Measurements from ENCODE around the gene GYS1.

GYS1 gene

GRCh38 chr19:48963371-48964204, 29.5 kb downstream of the GYS1 start (continued):
- TF ChIP-seq HIC1 (tag by site-specific recombination; IDR thresholded peaks at IDR 0.05) (peak; percentile 90), ZNF19 (tag by site-specific recombination; IDR thresholded peaks at IDR 0.05; ENCODE audit: low read depth) (no peak), ZFP69B (tag by site-specific recombination; IDR thresholded peaks at IDR 0.05) (peak; percentile 97), SP3 (tag by site-specific recombination; IDR thresholded peaks at IDR 0.05) (peak; percentile 73), ZNF704 (tag by site-specific recombination; IDR thresholded peaks at IDR 0.05) (no peak), ZNF521 (tag by site-specific recombination; IDR thresholded peaks at IDR 0.05) (no peak), KLF7 (tag by site-specific recombination; IDR thresholded peaks at IDR 0.05; ENCODE audit: borderline replicate concordance) (no peak; the same call in 1 of the 2 replicates), ZNF132 (tag by site-specific recombination; IDR thresholded peaks at IDR 0.05; ENCODE audit: borderline replicate concordance) (no peak), ZNF311 (tag by site-specific recombination; IDR thresholded peaks at IDR 0.05; ENCODE audit: borderline replicate concordance) (no peak), ZNF555 (tag by site-specific recombination; conservative IDR thresholded peaks at IDR 0.05) (no peak), PRDM2 (tag by site-specific recombination; IDR thresholded peaks at IDR 0.05; ENCODE audit: borderline replicate concordance) (no peak), ZNF138 (tag by site-specific recombination; IDR thresholded peaks at IDR 0.05; ENCODE audit: borderline replicate concordance) (no peak), TCF7L2 (IDR thresholded peaks at IDR 0.05; ENCODE audit: borderline replicate concordance, low read depth, low read length) (no peak), ZNF114 (tag by site-specific recombination; IDR thresholded peaks at IDR 0.05) (no peak), ZBTB48 (tag by site-specific recombination; IDR thresholded peaks at IDR 0.05) (peak; percentile 69; the same call in 1 of the 2 replicates), ZNF157 (tag by site-specific recombination; IDR thresholded peaks at IDR 0.05) (no peak), ZBTB7A (tag by site-specific recombination; IDR thresholded peaks at IDR 0.05; ENCODE audit: low read depth) (peak; percentile 95), ZNF664 (tag by site-specific recombination; IDR thresholded peaks at IDR 0.05) (0 out of 2 replicates have a peak, but pooled peaks have one; percentile 31), ZNF223 (tag by site-specific recombination; IDR thresholded peaks at IDR 0.05) (peak; percentile 55; the same call in 1 of the 2 replicates), KLF8 (tag by site-specific recombination; IDR thresholded peaks at IDR 0.05) (peak; percentile 95), ZNF830 (tag by site-specific recombination; IDR thresholded peaks at IDR 0.05; ENCODE audit: low read depth) (no peak), ZNF747 (tag by site-specific recombination; IDR thresholded peaks at IDR 0.05) (no peak), ZSCAN5A (tag by site-specific recombination; IDR thresholded peaks at IDR 0.05) (0 out of 2 replicates have a peak, but pooled peaks have one; percentile 23), ZBTB1 (tag by site-specific recombination; IDR thresholded peaks at IDR 0.05) (no peak), ZSCAN16 (tag by site-specific recombination; IDR thresholded peaks at IDR 0.05) (no peak), ZNF175 (tag by site-specific recombination; IDR thresholded peaks at IDR 0.05) (no peak), ZNF48 (tag by site-specific recombination; IDR thresholded peaks at IDR 0.05) (no peak)

Data from HEK293 (cell line).